Activated T-helper 17 cell treated with anti-CD3 and anti-CD28 coated beads, Interleukin-2, amount 50 U/mL, for 72 hours (primary cell): ENCODE data around the gene GALR1. TPM values are rescaled to one million over a fixed set of nuclear protein-coding genes. Genes with fewer than 3 reads are reported as not detected.
"Not testable (repeated sequence)": the region's sequence is repeated elsewhere in the genome, so short reads cannot be mapped to it uniquely, and the experiment has no call there.

Experiments
- ATAC-seq: fragments of 150-1000 bp; cut with Tn5 transposase; replicated peaks from 2 replicates; pipeline ENCODE4 v1.10.0; 2021; ENCODE audit warnings: mild to moderate bottlenecking, moderate library complexity
- H3K27ac Mint-ChIP-seq: one replicate; pipeline ENCODE4 v1.8.0; 2022; ENCODE audit warnings: mixed read lengths
- H3K27me3 Mint-ChIP-seq: one replicate; pipeline ENCODE4 v1.8.0; 2022; ENCODE audit warnings: mixed read lengths
- H3K36me3 Mint-ChIP-seq: one replicate; pipeline ENCODE4 v1.8.0; 2022; ENCODE audit warnings: low read depth, mild to moderate bottlenecking, mixed read lengths
- H3K4me1 Mint-ChIP-seq: one replicate; pipeline ENCODE4 v1.8.0; 2022; ENCODE audit warnings: mixed read lengths
- H3K4me3 Mint-ChIP-seq: one replicate; pipeline ENCODE4 v1.8.0; 2022; ENCODE audit warnings: mild to moderate bottlenecking, mixed read lengths
- H3K9me3 Mint-ChIP-seq: one replicate; pipeline ENCODE4 v1.8.0; 2022; ENCODE audit warnings: mixed read lengths
- total RNA-seq, 2 donors: library from RNA; stranded (reverse); gene quantifications; one replicate each; pipeline ENCODE4 v1.2.3, GENCODE V29; 2022

GALR1 gene
- total RNA-seq, 2 donors from 2014 or later = not detected

- H3K9me3 Mint-ChIP-seq = peaks cover 9% of the 10 kb centered on the region
- no peak for ATAC-seq
- H3K4me1 Mint-ChIP-seq = no peaks in the 10 kb centered on the region
These were observed 18.8 kb downstream of the GALR1 start for GRCh38 chr18:77268456-77268855.

GRCh38 chr18:77271576-77272481 is 22.2 kb downstream of the GALR1 start:
- no peaks in the 10 kb centered on the region for H3K9me3 Mint-ChIP-seq
- peaks cover 20% of the 10 kb centered on the region for H3K27me3 Mint-ChIP-seq

More at GRCh38 chr18:77268456-77268855, 18.8 kb downstream of the GALR1 start:
- peaks cover 18% of the 10 kb centered on the region for H3K27me3 Mint-ChIP-seq
- H3K36me3 Mint-ChIP-seq = no peaks in the 10 kb centered on the region
- H3K4me3 Mint-ChIP-seq = no peak overlapping the region
- H3K27ac Mint-ChIP-seq = no peak overlapping the region

GRCh38 chr18:77290841-77291240 is 41.2 kb downstream of the GALR1 start:
- H3K27ac Mint-ChIP-seq, ATAC-seq, H3K4me1 Mint-ChIP-seq, H3K36me3 Mint-ChIP-seq, H3K4me3 Mint-ChIP-seq: not testable (repeated sequence)
- Mint-ChIP-seq H3K27me3 (peaks cover 22% of the 10 kb centered on the region), H3K9me3 (peaks cover 13% of the 10 kb centered on the region)

More at GRCh38 chr18:77271576-77272481, 22.2 kb downstream of the GALR1 start:
- no peak overlapping the region for H3K27ac Mint-ChIP-seq
- no peak for ATAC-seq
- no peaks in the 10 kb centered on the region for H3K4me1 Mint-ChIP-seq
- no peaks in the 10 kb centered on the region for H3K36me3 Mint-ChIP-seq
- H3K4me3 Mint-ChIP-seq = no peak overlapping the region

- Mint-ChIP-seq H3K27ac (no peak overlapping the region), H3K4me3 (no peak overlapping the region)
These were observed 48.5 kb downstream of the GALR1 start for GRCh38 chr18:77298172-77298571.

GRCh38 chr18:77299706-77300105 is 50.1 kb downstream of the GALR1 start:
- Mint-ChIP-seq H3K27ac (no peak overlapping the region), H3K36me3 (no peaks in the 10 kb centered on the region), H3K4me3 (no peak overlapping the region), H3K27me3 (peaks cover 11% of the 10 kb centered on the region), H3K9me3 (no peaks in the 10 kb centered on the region), H3K4me1 (no peaks in the 10 kb centered on the region)
- no peak for ATAC-seq

More at GRCh38 chr18:77298172-77298571, 48.5 kb downstream of the GALR1 start:
- H3K27me3 Mint-ChIP-seq = peaks cover 4% of the 10 kb centered on the region
- H3K9me3 Mint-ChIP-seq = no peaks in the 10 kb centered on the region
- H3K36me3 Mint-ChIP-seq = no peaks in the 10 kb centered on the region
- no peaks in the 10 kb centered on the region for H3K4me1 Mint-ChIP-seq
- no peak for ATAC-seq

- Mint-ChIP-seq H3K27me3 (peaks cover 16% of the 10 kb centered on the region), H3K36me3 (no peaks in the 10 kb centered on the region), H3K4me1 (no peaks in the 10 kb centered on the region), H3K9me3 (no peaks in the 10 kb centered on the region), H3K4me3 (no peak overlapping the region), H3K27ac (no peak overlapping the region)
- no peak for ATAC-seq
These were observed 50.9 kb downstream of the GALR1 start for GRCh38 chr18:77300579-77300978.

- H3K9me3 Mint-ChIP-seq = no peaks in the 10 kb centered on the region
- H3K27ac Mint-ChIP-seq = no peak overlapping the region
- H3K27me3 Mint-ChIP-seq = peaks cover 17% of the 10 kb centered on the region
- ATAC-seq = no peak
- no peaks in the 10 kb centered on the region for H3K4me1 Mint-ChIP-seq
- H3K36me3 Mint-ChIP-seq = no peaks in the 10 kb centered on the region
- H3K4me3 Mint-ChIP-seq = no peak overlapping the region
These were observed 54.6 kb downstream of the GALR1 start for GRCh38 chr18:77304268-77304667.

- peaks cover 17% of the 10 kb centered on the region for H3K27me3 Mint-ChIP-seq
- H3K36me3 Mint-ChIP-seq = no peaks in the 10 kb centered on the region
- H3K9me3 Mint-ChIP-seq = no peaks in the 10 kb centered on the region
- no peak for ATAC-seq
- no peak overlapping the region for H3K27ac Mint-ChIP-seq
- H3K4me1 Mint-ChIP-seq = no peaks in the 10 kb centered on the region
- no peak overlapping the region for H3K4me3 Mint-ChIP-seq
These were observed 56.0 kb downstream of the GALR1 start for GRCh38 chr18:77305676-77306075.

GRCh38 chr18:77308216-77308615 is 58.6 kb downstream of the GALR1 start:
- H3K4me3 Mint-ChIP-seq = no peak overlapping the region
- peaks cover 17% of the 10 kb centered on the region for H3K27me3 Mint-ChIP-seq
- H3K27ac Mint-ChIP-seq = no peak overlapping the region
- no peaks in the 10 kb centered on the region for H3K9me3 Mint-ChIP-seq
- ATAC-seq = no peak
- no peaks in the 10 kb centered on the region for H3K36me3 Mint-ChIP-seq
- no peaks in the 10 kb centered on the region for H3K4me1 Mint-ChIP-seq

GRCh38 chr18:77314511-77314910 is 64.9 kb downstream of the GALR1 start:
- no peak overlapping the region for H3K4me3 Mint-ChIP-seq
- ATAC-seq = no peak
- peaks cover 3% of the 10 kb centered on the region for H3K27me3 Mint-ChIP-seq
- no peaks in the 10 kb centered on the region for H3K36me3 Mint-ChIP-seq
- H3K27ac Mint-ChIP-seq = no peak overlapping the region
- no peaks in the 10 kb centered on the region for H3K4me1 Mint-ChIP-seq
- no peaks in the 10 kb centered on the region for H3K9me3 Mint-ChIP-seq

GRCh38 chr18:77314952-77315351 is 65.3 kb downstream of the GALR1 start:
- no peaks in the 10 kb centered on the region for H3K9me3 Mint-ChIP-seq
- H3K4me3 Mint-ChIP-seq = no peak overlapping the region
- no peak for ATAC-seq
- no peaks in the 10 kb centered on the region for H3K36me3 Mint-ChIP-seq
- no peak overlapping the region for H3K27ac Mint-ChIP-seq
- no peaks in the 10 kb centered on the region for H3K4me1 Mint-ChIP-seq
- H3K27me3 Mint-ChIP-seq = peaks cover 5% of the 10 kb centered on the region

GRCh38 chr18:77316008-77316407 is 66.4 kb downstream of the GALR1 start:
- no peak overlapping the region for H3K4me3 Mint-ChIP-seq
- no peaks in the 10 kb centered on the region for H3K36me3 Mint-ChIP-seq

GRCh38 chr18:77316641-77317040 is 67.0 kb downstream of the GALR1 start:
- no peaks in the 10 kb centered on the region for H3K36me3 Mint-ChIP-seq
- ATAC-seq = no peak
- no peaks in the 10 kb centered on the region for H3K9me3 Mint-ChIP-seq
- H3K27ac Mint-ChIP-seq = no peak overlapping the region
- no peak overlapping the region for H3K4me3 Mint-ChIP-seq
- no peaks in the 10 kb centered on the region for H3K4me1 Mint-ChIP-seq
- peaks cover 9% of the 10 kb centered on the region for H3K27me3 Mint-ChIP-seq

More at GRCh38 chr18:77316008-77316407, 66.4 kb downstream of the GALR1 start:
- H3K9me3 Mint-ChIP-seq = no peaks in the 10 kb centered on the region
- H3K27ac Mint-ChIP-seq = no peak overlapping the region
- H3K27me3 Mint-ChIP-seq = peaks cover 8% of the 10 kb centered on the region
- no peak for ATAC-seq
- no peaks in the 10 kb centered on the region for H3K4me1 Mint-ChIP-seq

GRCh38 chr18:77320971-77321559 is 71.4 kb downstream of the GALR1 start:
- Mint-ChIP-seq H3K36me3 (no peaks in the 10 kb centered on the region), H3K4me1 (no peaks in the 10 kb centered on the region), H3K4me3 (no peak overlapping the region), H3K27me3 (peaks cover 26% of the 10 kb centered on the region), H3K27ac (no peak overlapping the region), H3K9me3 (no peaks in the 10 kb centered on the region)
- ATAC-seq = no peak
